Breast epithelium (tissue), 3 donors: Measurements from ENCODE around the gene ZC2HC1C.

Experiments
- CTCF ChIP-seq, 3 donors: fragments of 450-650 bp; IDR thresholded peaks; one replicate each; pipeline ENCODE4 v1.5.1; 2016 to 2017; ENCODE audit warnings: antibody characterized with exemption in 3 of 3, mild to moderate bottlenecking in 3 of 3, moderate library complexity in 3 of 3
- POLR2A ChIP-seq: fragments of 450-650 bp; IDR thresholded peaks from one replicate; pipeline ENCODE4 v1.6.1; 2016; ENCODE audit warnings: antibody characterized with exemption, mild to moderate bottlenecking, moderate library complexity
- POLR2AphosphoS5 ChIP-seq, 3 donors: sonication (generic); formaldehyde crosslinking; IDR thresholded peaks; one replicate each; pipeline ENCODE4 v1.6.1; 2017; ENCODE audit warnings: antibody characterized with exemption in 3 of 3

- TF ChIP-seq POLR2AphosphoS5 (IDR thresholded peaks at IDR 0.05) (no peak), CTCF (IDR thresholded peaks at IDR 0.05) (no peak), POLR2A (no peak)
Measured at GRCh38 chr14:75125617-75126016, 56.2 kb downstream of the ZC2HC1C start.
